SU-DHL-6 (cell line): ENCODE results near the gene ATP9A.

Experiments used
- EZH2phosphoT487 ChIP-seq: fragments of 200-600 bp; sonication (generic), shearing (Covaris generic); conservative IDR thresholded peaks from 2 replicates; pipeline ENCODE4 v1.6.1; 2018; ENCODE audit warnings: mild to moderate bottlenecking, antibody characterized with exemption, low read length, moderate library complexity, mixed read lengths
- TF ChIP-seq, protein P1 (sequence below): fragments of 200-600 bp; sonication (generic); IDR thresholded peaks from one replicate; pipeline ENCODE4 v1.5.1; 2017; ENCODE audit warnings: antibody characterized with exemption, mild to moderate bottlenecking, low read length, moderate library complexity; ENCODE audit not compliant: insufficient read depth, poor library complexity, severe bottlenecking

DNA sequence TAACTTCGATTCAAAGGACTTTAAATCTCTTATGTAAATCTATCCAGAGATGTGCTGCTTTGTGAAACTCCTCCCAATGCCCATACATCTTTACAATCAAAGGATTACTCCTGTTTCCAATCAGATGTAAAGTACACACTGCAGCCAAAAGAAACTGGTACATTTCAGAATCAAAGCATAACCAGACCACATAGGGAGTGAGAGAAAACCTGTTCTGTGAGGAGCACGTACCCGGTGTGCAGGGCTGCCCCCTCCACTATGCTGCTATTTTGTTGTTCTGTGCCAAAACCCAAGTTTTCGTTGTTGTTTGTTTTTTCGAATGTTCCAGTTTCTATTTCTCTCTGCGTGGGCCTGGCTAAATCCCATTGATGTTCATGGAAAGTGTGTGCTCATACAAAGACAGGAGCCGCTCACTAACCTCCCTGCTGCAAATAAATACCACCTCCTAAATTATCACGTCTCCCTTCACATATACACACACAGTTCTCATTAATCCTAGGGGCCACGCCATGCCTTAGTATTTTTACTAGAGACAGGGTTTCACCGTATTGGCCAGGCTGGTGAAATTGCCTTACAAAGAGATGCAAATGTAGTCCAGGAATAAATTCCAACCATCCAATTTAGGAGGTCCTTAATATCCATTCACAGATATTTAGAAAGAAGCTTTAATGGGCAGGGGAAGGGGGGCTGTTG, 52.9 kb downstream of the ATP9A start:
- TF ChIP-seq, protein P1, sequence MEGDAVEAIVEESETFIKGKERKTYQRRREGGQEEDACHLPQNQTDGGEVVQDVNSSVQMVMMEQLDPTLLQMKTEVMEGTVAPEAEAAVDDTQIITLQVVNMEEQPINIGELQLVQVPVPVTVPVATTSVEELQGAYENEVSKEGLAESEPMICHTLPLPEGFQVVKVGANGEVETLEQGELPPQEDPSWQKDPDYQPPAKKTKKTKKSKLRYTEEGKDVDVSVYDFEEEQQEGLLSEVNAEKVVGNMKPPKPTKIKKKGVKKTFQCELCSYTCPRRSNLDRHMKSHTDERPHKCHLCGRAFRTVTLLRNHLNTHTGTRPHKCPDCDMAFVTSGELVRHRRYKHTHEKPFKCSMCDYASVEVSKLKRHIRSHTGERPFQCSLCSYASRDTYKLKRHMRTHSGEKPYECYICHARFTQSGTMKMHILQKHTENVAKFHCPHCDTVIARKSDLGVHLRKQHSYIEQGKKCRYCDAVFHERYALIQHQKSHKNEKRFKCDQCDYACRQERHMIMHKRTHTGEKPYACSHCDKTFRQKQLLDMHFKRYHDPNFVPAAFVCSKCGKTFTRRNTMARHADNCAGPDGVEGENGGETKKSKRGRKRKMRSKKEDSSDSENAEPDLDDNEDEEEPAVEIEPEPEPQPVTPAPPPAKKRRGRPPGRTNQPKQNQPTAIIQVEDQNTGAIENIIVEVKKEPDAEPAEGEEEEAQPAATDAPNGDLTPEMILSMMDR = no peak
- TF ChIP-seq EZH2phosphoT487 = no peak
